GM21576 (cell line): Measurements from ENCODE around the gene EFNA4.
"Not testable (repeated sequence)": the region's sequence is repeated elsewhere in the genome, so short reads cannot be mapped to it uniquely, and the experiment has no call there.

Experiments used
- ATAC-seq: cut with Tn5 transposase; IDR thresholded peaks from one replicate; pipeline ENCODE4 v1.9.1; 2021; ENCODE audit warnings: mild to moderate bottlenecking, moderate library complexity; ENCODE audit not compliant: unreplicated experiment

Gene EFNA4

DNA sequence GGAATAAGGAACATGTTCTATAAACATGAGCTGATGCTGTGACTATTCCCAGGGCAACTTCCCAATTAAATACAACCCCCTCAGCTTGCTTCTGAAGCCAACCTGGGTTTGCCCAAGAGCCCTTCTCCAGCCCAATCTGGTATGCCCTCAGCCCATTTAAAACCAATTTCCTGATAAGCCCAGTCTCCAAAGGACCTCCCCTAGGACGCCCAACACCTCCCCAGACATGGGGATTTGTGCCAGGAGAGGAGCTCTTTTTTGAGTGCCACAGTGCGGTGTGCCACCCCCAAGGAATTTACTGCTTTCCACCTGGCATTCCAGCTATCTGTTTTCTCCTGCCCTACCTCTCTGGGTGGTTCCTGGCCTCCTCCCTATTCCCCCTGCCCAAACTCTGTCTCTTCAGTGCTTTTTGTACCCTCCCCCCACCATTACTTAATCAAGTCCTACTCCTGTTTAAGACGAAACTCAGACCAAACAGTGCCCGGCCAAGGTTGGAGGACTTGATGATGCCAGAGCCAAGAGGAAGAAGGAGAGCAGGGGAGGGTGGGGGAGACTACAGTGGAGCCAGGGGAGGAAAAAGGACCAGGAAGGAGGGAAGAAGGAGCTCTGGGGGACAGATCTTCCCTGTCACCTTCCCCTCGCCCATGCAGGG, 52.7 kb downstream of the EFNA4 start:
- no peak for ATAC-seq

DNA sequence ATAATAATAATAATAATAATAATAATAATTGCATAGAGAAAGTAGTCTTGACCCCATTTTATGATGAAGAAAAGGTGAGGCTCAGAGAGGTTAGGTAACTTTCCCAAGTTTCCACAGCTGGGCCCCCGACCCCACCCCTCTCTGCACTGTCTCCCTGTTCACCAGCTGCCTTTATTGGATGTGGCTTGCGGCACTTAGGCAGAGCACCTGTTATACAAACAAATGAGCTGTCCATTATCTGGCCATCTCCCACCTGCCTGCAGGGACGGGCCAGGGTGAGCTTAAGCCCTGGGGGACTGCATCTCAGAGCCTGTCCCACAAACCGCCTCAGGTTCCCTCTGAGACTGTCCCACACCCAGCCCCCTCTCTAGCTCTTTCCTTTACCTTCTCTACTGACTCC, 54.1 kb downstream of the EFNA4 start:
- ATAC-seq = no peak

DNA sequence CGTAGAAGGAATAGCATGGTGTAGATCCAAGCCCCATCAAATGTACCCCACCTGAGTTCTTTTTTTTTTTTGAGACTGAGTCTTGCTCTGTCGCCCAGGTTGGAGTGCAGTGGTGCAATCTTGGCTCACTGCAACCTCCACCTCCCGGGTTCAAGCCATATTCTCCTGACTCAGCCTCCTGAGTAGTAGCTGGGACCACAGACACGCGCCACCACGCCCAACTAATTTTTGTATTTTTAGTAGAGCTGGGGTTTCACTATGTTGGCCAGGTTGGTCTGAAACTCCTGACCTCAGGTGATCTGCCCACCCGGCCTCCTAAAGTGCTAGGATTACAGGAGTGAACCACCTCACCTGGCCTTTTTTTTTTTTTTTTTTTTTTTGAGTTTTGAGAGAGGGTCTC, 54.5 kb downstream of the EFNA4 start:
- not testable (repeated sequence) for ATAC-seq
